HG03196 (cell line): ENCODE data around the gene HNRNPD.
"Not testable (repeated sequence)": the region's sequence is repeated elsewhere in the genome, so short reads cannot be mapped to it uniquely, and the experiment has no call there.

Source experiments
- ATAC-seq: cut with Tn5 transposase; IDR thresholded peaks from one replicate; pipeline ENCODE4 v1.9.1; 2021; ENCODE audit not compliant: unreplicated experiment

Gene HNRNPD, protein sequence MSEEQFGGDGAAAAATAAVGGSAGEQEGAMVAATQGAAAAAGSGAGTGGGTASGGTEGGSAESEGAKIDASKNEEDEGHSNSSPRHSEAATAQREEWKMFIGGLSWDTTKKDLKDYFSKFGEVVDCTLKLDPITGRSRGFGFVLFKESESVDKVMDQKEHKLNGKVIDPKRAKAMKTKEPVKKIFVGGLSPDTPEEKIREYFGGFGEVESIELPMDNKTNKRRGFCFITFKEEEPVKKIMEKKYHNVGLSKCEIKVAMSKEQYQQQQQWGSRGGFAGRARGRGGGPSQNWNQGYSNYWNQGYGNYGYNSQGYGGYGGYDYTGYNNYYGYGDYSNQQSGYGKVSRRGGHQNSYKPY

DNA sequence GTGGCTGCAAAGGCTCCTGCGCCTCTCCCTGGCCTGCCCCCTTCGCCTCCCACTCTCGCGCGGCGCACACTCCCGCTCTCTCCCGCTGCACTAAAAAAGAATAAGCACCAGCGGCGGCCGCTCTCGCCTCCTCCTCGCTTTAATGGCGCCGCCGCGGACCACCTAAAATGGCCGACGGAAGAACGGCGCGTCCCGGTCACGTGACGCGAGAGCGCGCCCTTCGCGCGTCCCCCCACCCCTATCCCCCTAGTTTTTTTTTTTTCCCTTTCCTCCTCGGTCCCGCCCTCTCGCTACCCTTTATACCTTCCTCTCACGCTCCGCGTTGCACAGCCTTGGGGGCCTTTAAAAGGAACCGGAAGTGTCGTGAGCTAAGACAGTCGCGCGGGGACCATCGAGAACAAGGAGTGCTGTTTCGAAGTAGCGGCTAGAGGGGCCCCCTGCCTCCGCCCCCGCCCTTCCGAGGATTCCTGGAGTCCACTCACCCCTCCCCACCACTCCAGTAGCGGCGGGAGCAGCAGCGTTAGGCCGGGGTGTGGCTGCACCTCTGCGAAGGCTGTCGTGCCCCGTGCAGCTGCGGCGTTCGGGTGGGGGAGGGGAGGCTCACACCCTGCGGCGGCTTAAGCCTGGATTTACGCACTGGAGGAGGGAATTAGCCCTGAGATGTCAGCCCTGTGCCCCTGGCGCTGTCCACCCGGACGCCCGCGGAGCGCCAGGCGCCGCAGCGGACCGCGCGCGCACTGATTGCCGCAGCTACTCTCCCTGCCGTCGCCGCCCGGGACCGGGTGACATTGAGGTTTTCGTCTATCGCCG, at the start of gene HNRNPD:
Gene HNRNPD, minus strand, starts transcription at position 176 of the 810 bp plus-strand sequence. CDS start 313 bp downstream, outside the sequence.
- peak; percentile 94 for ATAC-seq

DNA sequence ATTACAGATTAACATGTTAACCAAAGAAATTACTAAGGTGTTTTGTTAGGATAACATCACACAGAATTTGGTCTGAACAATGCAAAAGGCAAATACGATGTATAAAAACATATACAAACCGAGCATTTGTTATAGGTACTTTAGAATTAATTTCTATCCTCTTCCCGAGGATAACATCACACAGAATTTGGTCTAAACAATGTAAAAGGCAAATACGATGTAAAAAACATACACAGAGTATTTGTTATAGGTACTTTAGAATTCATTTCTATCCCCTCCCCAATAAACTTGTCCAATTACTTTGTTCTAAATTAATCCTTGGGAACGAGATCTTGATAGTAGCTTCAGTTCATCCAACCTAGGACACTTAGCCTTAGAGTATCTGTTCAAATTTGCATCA, 48.8 kb upstream of the HNRNPD start:
- ATAC-seq = no peak

DNA sequence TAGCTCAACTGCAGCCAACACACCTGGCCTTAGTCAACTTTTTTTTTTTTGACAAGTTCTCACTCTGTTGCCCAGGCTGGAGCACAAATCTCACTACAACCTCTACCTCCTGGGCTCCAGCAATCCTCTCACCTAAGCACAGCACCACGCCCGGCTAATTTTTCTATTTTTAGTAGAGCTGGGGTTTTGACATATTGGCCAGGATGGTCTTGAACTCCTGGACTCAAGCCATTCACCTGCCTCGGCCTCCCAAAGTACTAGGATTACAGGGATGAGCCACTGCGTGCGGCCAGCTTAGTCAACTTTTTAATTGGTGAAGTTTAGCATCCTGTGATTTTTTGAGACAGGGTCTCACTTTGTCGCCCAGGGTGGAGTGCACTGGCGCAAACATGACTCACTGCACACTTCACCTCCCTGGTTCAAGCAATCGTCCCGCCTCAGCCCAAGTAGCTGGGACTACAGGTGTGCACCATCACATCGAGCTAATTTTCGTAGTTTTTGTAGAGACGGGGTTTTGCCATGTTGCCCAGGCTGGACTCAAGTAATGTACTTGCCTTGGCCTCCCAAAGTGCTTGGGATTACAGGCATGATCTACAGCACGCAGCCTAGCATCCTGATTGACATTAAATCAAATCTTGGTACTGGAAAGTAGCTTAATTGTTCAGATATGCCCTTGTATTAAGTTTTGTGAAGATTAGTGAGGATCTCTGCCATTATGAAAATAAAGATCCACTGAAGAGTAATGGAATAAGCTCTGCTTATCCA, 48.2 kb upstream of the HNRNPD start:
- ATAC-seq = no peak

DNA sequence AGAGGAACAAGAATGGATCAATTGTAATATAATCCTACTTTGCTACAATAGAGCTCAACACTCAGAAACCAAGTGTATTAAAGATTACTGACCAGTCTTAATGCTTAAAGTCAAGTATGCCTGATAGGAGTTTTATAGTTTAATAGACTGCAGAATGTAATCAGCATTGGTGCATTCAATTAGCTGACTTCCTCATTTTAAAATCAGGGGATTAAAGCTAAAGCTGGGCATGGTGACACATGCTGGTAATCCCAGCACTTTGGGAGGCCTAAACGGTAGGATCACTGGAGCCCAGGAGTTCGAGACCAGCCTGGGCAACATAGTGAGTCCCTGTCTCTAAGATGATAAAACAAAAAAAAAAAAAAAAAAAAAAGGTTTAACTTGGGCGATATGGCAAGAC, 45.7 kb upstream of the HNRNPD start:
- no peak for ATAC-seq

DNA sequence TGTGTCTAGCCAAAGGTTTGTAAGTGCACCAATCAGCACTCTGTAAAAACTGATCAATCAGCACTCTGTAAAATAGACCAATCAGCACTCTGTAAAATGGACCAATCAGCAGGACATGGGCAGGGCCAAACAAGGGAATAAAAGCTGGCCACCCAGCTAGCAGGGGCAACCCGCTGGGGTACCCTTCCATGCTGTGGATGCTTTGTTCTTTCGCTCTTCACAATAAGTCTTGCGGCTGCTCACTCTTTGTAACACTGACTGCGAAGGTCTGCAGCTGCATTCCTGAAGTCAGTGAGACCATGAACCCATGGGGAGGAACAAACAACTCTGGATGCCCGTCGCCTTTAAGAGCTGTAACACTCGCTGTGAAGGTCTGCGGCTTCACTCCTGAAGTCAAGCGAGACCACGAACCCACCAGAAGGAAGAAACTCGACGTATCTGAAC, 42.2 kb upstream of the HNRNPD start:
- no peak for ATAC-seq

DNA sequence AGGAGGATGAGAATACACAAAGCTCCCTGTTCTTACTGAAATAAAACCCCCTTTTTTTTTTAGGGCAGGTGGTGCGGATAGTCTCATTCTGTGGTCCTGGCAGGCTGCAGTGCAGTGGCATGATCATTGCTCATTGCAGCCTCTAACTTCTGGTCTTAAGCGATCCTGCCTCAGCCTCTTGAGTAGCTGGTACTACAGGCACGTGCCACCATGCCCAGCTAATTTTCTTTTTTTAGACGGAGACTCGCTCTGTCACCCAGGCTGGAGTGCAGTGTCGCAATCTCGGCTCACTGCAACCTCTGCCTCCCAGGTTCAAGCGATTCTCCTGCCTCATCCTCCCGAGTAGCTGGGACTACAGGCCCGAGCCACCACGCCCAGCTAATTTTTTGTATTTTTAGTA, 41.3 kb upstream of the HNRNPD start:
- ATAC-seq = not testable (repeated sequence)

DNA sequence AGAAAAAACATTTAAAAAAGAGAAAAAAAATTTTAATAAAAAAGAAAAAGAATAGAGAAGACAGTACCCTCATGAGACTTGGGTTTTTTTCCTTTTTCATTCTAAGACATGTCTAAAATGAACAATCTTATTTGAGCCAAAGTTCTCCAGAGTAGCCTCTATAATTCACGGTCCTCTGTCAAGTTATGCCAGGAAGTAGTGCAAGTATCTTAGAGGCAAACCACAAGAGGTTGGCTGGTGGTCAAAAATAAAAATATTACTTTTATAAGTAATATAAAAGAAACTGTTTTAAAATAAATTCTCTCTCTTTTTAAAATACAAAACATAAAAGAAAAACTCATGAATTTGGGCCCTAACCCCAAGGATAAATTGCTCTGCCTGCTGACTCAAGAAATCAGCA, 29.9 kb upstream of the HNRNPD start:
- ATAC-seq = no peak

DNA sequence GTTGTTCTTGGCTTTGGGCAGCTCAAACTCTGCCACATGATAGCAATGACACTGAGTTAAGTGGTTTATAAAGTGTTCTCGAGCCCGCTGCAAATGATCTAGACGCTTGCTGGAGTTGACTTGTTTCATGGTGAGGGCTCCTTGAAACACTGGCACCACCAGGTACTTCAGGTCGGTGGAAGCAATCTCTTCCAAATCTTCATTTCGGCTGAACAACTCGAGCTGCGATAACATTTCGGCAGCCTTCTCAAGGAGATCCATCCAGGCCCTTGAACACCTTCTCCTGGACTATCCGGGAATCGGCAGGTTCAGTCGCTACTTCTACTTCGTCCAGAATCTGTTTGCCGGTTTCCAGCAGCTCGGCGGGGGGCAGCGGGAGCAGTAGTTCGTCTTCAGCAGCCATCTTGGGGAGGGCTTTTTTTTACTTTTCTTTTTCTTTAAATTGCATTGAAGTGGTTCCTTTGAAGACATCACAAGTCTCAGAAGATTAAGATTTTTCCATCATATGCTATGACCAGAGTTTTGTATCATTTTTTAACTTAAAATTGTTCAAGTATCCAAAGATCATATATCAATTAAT, 28.5 kb upstream of the HNRNPD start:
- no peak for ATAC-seq

DNA sequence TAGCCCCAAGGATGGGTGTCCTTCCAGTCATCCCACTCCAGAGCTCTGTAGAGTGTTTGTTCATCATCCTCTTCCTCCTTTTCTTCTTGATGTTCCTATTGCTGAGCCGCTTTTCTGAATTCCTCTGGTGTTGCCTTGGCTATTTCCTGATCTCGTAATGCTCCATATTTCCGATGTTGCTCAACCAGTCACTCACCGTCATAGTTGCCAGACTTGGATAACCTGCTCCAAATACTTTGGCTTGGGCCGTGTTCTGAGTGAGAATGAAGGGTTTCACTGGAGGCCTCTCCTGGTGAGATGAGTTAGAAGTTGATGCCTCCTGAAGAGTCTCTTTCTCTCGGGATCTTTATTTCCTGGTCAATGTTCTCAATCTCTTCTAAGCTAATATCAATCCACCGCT, 27.8 kb upstream of the HNRNPD start:
- no peak for ATAC-seq

DNA sequence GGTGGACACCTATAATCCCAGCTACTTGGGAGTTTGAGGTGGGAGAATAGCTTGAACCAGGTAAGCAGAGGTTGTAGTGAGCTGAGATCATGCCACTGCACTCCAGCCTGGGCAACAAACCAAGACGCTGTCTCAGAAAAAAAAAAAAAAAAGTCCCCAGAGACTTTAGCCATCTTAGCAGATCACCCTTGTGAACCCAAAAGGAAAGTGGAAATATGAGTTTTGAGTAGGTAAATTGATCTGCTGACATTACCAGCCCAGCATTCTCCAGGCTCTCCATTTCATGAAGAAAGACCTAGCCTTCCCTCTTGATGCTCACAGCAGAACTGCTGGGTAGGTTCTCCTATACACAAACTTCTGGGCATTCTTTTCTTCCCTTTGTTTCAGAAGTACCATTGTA, 24.5 kb upstream of the HNRNPD start:
- ATAC-seq = no peak

DNA sequence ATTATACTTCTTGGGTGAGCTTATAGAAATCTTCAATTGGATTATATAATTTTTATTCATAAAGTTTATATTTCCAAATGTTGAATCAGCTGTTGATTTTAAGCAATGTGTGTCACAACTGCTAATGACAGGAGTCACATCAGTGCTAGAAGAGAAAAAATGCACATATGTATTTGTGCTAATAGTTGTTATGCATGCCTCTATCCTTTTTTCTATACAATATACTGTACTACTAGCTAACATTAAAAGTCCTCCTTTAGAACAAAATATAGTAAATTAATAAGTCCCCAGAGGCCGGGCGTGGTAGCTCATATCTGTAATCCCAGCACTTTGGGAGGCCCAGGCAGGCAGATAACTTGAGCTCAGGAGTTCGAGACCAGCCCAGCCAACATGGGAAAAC, 23.7 kb upstream of the HNRNPD start:
- ATAC-seq = no peak

DNA sequence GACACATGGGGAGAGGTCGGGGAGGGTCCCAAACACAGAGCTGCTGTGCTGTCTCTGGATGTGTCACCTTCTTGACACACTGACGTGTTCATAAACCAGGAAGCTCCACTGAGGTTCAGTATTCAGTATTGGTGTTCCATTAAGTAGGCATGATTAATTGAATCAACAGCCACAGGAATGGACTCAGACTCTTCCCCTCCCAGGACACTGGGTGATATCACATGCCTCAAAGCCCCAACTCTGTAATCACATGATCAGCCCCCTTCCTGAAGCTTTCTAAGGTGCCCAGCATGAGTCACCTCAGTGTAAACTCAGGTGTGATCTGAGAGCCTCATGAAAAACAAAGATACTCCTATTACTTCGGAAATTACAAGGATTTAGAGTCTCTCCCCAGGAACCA, 21.1 kb upstream of the HNRNPD start:
- ATAC-seq = no peak

DNA sequence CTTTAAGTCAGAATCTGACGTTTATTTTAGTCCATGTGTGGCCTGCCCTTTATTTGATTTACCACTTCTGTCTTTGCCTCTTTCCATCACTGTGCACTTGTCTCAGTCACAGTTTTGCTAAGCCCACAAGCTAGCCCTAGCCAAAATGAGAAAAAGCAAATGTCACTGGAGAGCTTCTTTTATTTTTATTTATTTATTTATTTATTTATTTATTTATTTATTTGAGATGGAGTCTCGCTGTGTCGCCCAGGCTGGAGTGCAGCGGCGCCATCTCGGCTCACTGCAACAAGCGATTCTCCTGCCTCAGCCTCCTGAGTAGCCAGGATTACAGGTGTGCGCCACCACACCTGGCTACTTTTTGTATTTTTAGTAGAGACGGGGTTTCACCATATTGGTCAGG, 16.3 kb upstream of the HNRNPD start:
- ATAC-seq = not testable (repeated sequence)

DNA sequence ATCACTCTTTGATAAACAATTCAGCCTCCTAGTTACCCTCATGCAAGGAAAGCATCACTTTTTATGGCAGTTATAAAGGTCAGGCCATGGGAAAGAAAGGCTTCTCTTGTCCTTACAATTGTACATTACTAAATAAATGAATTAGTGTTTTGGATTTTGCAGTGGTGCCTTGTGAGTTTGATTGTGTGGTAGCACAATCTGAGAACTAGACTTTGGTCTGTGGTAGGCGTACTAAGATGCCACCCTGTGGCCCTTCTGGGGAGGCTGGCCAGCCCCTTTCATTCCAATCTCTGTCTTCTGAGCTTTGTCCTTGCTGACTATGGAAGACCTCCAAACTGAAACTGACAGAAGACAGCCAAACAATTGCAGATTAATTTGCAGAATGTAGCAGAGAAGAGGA, 14.6 kb upstream of the HNRNPD start:
- no peak for ATAC-seq

DNA sequence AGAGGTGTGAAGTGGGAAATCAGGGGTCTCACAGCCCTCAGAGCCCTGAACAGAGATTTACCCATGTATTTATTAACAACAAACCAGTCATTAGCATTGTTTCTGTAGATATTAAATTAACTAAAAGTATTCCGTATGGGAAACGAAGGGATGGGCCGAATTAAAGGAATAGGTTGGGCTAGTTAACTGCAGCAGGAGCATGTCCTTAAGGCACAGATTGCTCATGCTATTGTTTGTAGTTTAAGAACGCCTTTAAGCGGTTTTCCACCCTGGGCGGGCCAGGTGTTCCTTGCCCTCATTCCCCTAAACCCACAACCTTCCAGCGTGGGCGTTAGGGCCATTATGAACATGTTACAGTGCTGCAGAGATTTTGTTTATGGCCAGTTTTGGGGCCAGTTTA, 12.5 kb upstream of the HNRNPD start:
- ATAC-seq = not testable (repeated sequence)

DNA sequence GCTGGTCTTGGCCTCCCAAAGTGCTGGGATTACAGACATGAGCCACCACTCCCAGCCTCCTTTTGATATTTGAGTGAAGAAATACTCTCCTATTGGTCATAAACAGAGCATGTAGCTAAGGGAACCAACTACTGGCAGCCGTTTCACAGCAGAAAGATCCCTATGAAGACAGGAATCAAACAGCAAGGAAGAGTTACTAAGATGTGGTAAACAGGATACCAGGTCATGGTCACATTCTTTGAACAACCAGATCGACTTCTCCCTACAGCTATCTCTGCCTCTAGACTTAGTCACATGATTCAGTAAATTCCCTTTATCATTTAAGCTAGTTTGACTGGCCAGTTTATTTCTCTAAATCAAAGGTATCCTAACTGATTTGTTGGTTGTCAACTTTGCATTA, 9.0 kb upstream of the HNRNPD start:
- ATAC-seq = no peak

DNA sequence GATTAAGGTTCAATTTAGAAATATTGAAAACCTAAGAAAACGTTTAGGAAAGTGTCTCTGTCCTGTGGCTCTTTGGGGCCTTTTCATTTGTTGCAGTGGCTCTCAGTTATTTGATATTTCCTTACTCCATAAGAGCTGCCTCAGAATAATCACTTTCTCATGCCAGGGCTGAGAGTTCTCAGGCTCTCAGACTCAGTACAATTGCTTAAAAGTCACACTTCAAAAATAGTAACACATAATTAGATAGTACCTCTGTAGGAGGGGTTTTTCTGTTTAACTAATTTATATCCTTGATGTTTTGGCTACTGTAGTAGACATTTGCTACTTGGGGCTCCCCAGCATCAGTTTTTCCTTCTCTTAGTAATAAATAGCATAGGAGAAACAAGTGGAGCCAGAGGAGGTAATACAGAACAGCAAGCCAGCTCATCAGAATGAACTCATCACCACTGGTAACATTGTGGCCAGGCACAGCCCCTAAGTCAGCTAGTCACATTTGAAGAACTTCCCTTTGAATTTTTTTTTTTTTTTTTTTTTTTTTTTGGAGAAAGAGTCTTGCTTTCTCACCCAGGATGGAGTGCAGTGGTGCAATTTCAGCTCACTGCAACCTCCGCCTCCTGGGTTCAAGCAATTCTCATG, 8.0 kb upstream of the HNRNPD start:
- no peak for ATAC-seq

DNA sequence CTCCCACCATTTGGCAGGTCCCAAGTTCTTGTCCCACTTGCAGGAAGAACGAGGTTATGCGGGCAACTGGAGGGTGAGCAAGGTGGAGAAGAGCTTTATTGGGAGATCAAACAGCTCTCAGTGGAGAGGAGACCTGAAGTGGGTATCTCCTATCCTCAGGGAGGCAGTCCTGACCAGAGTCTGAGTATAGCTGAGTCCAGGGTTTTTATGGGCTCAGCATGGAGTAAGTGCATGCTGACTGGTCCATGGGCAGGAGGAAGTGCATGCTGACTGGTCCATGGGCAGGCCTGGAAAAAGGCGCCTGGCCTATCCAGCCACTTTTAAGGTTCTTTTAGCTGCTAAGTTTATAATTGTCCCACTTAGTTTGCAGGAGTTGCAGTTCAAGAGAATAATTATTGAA, 7.4 kb upstream of the HNRNPD start:
- no peak for ATAC-seq

DNA sequence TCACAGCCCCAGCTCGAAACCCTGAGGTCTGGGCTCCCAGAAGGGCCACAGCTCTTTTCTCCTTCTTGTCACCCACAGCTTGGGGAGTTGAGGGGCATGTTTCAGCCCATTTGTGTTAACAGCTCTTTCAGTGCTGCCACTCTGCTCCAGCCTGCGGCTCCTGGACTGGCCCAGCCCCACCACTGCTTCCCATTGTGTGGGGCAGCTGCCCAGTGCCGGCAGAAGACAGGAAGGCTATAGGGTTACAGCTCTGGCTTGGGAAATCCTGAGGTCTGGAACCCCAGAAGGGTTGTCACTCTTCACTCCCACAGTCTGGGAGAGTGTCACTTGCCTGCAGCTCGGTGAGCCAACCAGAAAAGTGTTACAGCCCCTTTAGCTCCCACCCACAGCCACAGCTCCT, 7.0 kb upstream of the HNRNPD start:
- no peak for ATAC-seq

DNA sequence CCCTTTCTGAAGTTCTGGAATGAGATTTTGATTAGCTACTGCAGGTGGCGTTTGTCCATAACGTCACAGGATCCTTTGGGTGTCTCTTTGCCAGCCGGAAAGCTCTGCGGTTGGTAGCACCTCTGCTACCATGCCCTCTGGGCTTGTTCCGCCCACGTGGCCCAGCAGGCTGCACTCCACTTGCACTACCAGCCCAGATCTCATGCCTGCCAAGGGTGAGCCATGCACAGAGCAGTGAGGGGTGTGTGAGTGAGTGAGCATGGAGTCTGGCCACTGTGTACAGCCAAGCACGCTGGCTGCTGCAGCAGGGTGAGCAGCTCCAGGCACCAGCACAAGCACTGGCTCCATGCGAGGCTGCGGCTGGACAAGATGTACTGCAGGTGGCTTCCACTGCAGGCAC, 6.6 kb upstream of the HNRNPD start:
- ATAC-seq = no peak

DNA sequence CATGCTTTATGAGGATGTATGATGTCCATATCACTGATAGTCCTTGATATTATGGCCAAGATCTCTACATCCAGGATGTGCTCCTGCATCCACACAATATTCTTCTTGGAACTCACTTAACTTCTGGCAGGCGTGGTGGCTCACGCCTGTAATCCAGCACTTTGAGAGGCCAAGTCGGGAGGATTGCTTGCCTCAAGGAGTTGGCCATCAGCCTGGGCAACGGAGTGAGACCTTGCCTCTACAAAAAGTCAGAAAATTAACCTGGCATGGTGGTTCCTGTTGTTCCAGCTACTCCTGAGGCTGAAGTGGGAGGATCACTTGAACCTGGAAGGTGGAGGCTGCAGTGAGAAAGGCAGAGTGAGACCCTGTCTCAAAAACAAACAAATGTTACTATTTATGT, 2.3 kb upstream of the HNRNPD start:
- no peak for ATAC-seq
